GM13976 (cell line): ENCODE results near the gene NTM.

ENCODE experiments used
- DNase-seq: peaks from one replicate; pipeline ENCODE4 v3.0.0; 2012; ENCODE audit warnings: low spot score
- in situ Hi-C: fragments of 300-500 bp; cut with MboI; formaldehyde crosslinking; loops from one replicate; pipeline ENCODE4 v1.12.0; 2022; ENCODE audit warnings: low sequenced_read_pairs, mixed read lengths, inconsistent platforms; ENCODE audit not compliant: unreplicated experiment
- TF ChIP-seq, protein P1 (sequence below): IDR thresholded peaks from 2 replicates; pipeline ENCODE4 v1.5.1; 2012; ENCODE audit warnings: borderline replicate concordance, mild to moderate bottlenecking; ENCODE audit not compliant: insufficient read depth; ENCODE audit errors: extremely low read depth, missing control alignments, control extremely low read depth

Gene NTM

GRCh38 chr11:131790586-131790985 is 420.2 kb downstream of the NTM start:
- in situ Hi-C loops, result no loop called here
- TF ChIP-seq, protein P1, sequence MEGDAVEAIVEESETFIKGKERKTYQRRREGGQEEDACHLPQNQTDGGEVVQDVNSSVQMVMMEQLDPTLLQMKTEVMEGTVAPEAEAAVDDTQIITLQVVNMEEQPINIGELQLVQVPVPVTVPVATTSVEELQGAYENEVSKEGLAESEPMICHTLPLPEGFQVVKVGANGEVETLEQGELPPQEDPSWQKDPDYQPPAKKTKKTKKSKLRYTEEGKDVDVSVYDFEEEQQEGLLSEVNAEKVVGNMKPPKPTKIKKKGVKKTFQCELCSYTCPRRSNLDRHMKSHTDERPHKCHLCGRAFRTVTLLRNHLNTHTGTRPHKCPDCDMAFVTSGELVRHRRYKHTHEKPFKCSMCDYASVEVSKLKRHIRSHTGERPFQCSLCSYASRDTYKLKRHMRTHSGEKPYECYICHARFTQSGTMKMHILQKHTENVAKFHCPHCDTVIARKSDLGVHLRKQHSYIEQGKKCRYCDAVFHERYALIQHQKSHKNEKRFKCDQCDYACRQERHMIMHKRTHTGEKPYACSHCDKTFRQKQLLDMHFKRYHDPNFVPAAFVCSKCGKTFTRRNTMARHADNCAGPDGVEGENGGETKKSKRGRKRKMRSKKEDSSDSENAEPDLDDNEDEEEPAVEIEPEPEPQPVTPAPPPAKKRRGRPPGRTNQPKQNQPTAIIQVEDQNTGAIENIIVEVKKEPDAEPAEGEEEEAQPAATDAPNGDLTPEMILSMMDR, result no peak

GRCh38 chr11:131792243-131792642 is 421.8 kb downstream of the NTM start:
- no peak for DNase-seq
- in situ Hi-C loops, result no loop called here

More at GRCh38 chr11:131790586-131790985, 420.2 kb downstream of the NTM start:
- DNase-seq, result no peak

DNA sequence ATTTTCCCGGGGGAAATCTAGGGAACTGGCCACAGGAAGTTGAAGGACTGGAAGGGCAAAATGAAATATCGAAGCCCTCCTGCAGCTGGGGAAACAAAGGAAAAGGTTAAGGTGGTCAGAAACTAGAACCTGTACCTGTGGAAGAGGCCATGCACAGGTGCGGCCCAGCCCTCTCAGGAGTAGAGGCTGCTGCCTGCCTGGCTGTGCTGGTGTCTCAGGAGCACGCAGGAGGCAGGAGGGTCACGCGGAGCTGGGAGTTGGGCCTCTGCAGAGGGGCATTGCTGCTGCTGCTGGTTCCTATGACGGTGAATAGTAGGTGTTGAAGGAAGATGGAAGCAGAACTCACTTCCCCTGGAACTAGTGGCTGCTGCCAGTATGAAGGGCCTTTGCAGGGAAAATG is 425.7 kb downstream of the NTM start:
- in situ Hi-C loops, result no loop called here
- DNase-seq, result no peak
- TF ChIP-seq, protein P1, result no peak

More at GRCh38 chr11:131792243-131792642, 421.8 kb downstream of the NTM start:
- TF ChIP-seq, protein P1, result no peak

GRCh38 chr11:131796541-131796940 is 426.1 kb downstream of the NTM start:
- TF ChIP-seq, protein P1, result no peak
- in situ Hi-C loops, result no loop called here
- no peak for DNase-seq

- in situ Hi-C loops, result no loop called here
- no peak for DNase-seq
- TF ChIP-seq, protein P1, result no peak
These were observed 430.0 kb downstream of the NTM start for GRCh38 chr11:131800452-131800851.

DNA sequence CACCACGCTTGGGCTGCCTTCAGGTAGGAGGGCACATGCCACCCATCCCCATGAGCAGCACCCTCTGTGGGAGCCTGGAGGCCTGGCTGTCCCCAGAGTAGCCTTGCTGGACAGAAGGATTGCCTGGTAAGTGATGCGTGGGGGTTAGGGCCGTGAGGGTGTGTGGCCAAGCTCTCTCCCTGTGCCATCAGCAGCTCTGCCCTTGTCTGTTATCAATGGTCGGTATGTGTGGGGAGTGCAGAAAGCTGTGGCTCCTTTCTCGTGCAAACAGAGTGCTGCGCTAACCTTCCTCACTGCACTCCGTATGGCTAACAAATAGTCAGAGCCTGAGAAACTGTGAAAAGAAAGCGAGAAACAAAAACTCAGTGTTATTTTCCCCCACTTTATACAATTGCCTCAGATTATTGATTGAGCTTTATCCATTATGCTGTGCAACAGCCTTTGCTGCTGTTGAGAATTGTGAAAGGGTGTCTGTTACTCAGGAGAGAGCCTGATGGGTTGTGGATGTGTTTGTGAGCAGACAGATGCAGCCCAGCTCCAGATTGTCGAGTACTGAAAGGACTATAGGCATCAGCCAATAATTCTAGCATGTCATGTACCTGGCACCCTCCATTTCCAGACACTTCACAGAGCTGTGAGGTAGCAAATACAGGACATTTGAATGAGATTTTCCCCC is 432.2 kb downstream of the NTM start:
- in situ Hi-C loops, result no loop called here
- TF ChIP-seq, protein P1, result no peak
- DNase-seq, result no peak
